SK-N-SH treated with all-trans-retinoic acid at 6 μM for 48 hours (cell line): Measurements from ENCODE around the gene PDZD2.

Experiments used
- ARNTL ChIP-seq: fragments of 450-650 bp; formaldehyde crosslinking; IDR thresholded peaks from 2 replicates; pipeline ENCODE4 v1.5.0; 2020; ENCODE audit warnings: low read depth, mild to moderate bottlenecking, moderate library complexity, borderline replicate concordance
- ISL1 ChIP-seq: fragments of 250-450 bp; sonication (Bioruptor Pico); IDR thresholded peaks from 2 replicates; pipeline ENCODE4 v2.1.2; 2022; ENCODE audit warnings: mild to moderate bottlenecking, moderate library complexity
- OSR1 ChIP-seq: fragments of 250-450 bp; sonication (Bioruptor Pico); IDR thresholded peaks from 2 replicates; pipeline ENCODE4 v1.8.0; 2022; ENCODE audit warnings: moderate library complexity, mild to moderate bottlenecking, inconsistent platforms
- RARB ChIP-seq: fragments of 250-450 bp; sonication (Bioruptor Pico); IDR thresholded peaks from 2 replicates; pipeline ENCODE4 v1.8.0; 2021; ENCODE audit warnings: mild to moderate bottlenecking, moderate library complexity
- ZFP3 ChIP-seq: fragments of 250-450 bp; sonication (Bioruptor Pico); IDR thresholded peaks from 2 replicates; pipeline ENCODE4 v1.5.0; 2020; ENCODE audit warnings: mild to moderate bottlenecking, moderate library complexity
- ZNF565 ChIP-seq: fragments of 450-650 bp; formaldehyde crosslinking; conservative IDR thresholded peaks from 2 replicates; pipeline ENCODE4 v1.5.0; 2020; ENCODE audit warnings: low read depth, mild to moderate bottlenecking, moderate library complexity
- ZNF70 ChIP-seq: fragments of 450-650 bp; formaldehyde crosslinking; IDR thresholded peaks from 2 replicates; pipeline ENCODE4 v1.5.0; 2020; ENCODE audit warnings: mild to moderate bottlenecking, moderate library complexity
- TF ChIP-seq, protein P1 (sequence below): fragments of 250-450 bp; sonication (Bioruptor Pico); IDR thresholded peaks from 2 replicates; pipeline ENCODE4 v1.5.1; 2021; ENCODE audit warnings: mild to moderate bottlenecking, moderate library complexity
- TF ChIP-seq, protein P2 (sequence below): fragments of 250-450 bp; sonication (Bioruptor Pico); IDR thresholded peaks from 2 replicates; pipeline ENCODE4 v1.8.0; 2020; ENCODE audit warnings: mild to moderate bottlenecking, moderate library complexity, borderline replicate concordance

DNA sequence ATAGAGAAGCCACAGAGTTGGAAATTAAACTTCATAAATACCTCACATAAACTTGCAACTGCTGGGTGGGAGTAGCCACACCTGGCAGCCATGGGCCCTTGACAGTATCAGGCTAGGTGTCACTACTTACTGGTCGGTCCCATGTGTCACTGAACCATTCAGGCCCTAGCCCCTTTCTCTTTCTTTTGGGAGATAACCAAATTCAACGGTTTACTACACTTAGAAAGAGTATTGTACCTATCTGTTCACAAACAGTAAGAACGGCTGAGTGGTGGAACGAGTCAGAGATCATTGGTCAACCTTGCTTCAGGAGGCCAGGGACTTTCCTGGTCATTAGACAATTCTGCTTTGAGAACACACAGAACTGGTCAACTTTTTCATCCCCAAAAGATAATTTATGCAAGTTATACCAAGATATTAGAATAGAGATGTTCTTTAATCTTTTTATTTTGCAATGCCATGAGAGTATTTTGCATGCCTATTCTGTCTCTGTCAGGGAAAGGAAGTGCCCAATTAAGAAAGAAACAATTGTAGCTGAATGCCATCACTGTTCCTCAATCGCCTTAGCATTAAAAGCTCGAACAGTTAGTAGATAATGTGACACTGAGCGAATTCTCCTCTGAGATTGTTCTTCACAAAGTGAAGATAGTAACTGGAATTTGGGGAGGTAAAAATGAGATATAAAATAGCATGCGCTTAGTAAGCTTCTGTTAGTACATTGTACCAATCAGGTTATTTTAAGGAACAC is 484.3 kb downstream of the PDZD2 start:
- TF ChIP-seq ZNF565 (CRISPR knock-in tag) (no peak), OSR1 (no peak), ISL1 (no peak), ARNTL (CRISPR knock-in tag) (no peak), ZFP3 (CRISPR knock-in tag) (no peak), ZNF70 (CRISPR knock-in tag) (no peak), RARB (CRISPR knock-in tag) (no peak)
- TF ChIP-seq, protein P1, sequence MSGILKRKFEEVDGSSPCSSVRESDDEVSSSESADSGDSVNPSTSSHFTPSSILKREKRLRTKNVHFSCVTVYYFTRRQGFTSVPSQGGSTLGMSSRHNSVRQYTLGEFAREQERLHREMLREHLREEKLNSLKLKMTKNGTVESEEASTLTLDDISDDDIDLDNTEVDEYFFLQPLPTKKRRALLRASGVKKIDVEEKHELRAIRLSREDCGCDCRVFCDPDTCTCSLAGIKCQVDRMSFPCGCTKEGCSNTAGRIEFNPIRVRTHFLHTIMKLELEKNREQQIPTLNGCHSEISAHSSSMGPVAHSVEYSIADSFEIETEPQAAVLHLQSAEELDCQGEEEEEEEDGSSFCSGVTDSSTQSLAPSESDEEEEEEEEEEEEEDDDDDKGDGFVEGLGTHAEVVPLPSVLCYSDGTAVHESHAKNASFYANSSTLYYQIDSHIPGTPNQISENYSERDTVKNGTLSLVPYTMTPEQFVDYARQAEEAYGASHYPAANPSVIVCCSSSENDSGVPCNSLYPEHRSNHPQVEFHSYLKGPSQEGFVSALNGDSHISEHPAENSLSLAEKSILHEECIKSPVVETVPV = no peak
- TF ChIP-seq, protein P2, sequence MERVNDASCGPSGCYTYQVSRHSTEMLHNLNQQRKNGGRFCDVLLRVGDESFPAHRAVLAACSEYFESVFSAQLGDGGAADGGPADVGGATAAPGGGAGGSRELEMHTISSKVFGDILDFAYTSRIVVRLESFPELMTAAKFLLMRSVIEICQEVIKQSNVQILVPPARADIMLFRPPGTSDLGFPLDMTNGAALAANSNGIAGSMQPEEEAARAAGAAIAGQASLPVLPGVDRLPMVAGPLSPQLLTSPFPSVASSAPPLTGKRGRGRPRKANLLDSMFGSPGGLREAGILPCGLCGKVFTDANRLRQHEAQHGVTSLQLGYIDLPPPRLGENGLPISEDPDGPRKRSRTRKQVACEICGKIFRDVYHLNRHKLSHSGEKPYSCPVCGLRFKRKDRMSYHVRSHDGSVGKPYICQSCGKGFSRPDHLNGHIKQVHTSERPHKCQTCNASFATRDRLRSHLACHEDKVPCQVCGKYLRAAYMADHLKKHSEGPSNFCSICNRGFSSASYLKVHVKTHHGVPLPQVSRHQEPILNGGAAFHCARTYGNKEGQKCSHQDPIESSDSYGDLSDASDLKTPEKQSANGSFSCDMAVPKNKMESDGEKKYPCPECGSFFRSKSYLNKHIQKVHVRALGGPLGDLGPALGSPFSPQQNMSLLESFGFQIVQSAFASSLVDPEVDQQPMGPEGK (CRISPR knock-in tag) = no peak
